ENCODE measurements around the gene LLGL2.

LLGL2 gene

GRCh38 chr17:75490953-75491649, 34.4 kb upstream of the LLGL2 start:
- no peak for DNase-seq (ENCODE audit: low read depth)

GRCh38 chr17:75491680-75492079, 33.8 kb upstream of the LLGL2 start:
- DNase-seq (ENCODE audit: low read depth) = no peak

- no peak for DNase-seq (ENCODE audit: low read depth)
Observed at GRCh38 chr17:75492555-75493168, 32.8 kb upstream of the LLGL2 start.

- DNase-seq (ENCODE audit: low read depth) = no peak
Observed at GRCh38 chr17:75493476-75494129, 31.9 kb upstream of the LLGL2 start.

GRCh38 chr17:75494326-75494877, 31.1 kb upstream of the LLGL2 start:
- DNase-seq (ENCODE audit: low read depth) = no peak

GRCh38 chr17:75496005-75496404, 29.5 kb upstream of the LLGL2 start:
- no peak for DNase-seq (ENCODE audit: low read depth)

- no peak for DNase-seq (ENCODE audit: low read depth)
Observed at GRCh38 chr17:75498039-75498725, 27.3 kb upstream of the LLGL2 start.

- DNase-seq (ENCODE audit: low read depth) = no peak
Observed at GRCh38 chr17:75498726-75499213, 26.7 kb upstream of the LLGL2 start.

GRCh38 chr17:75499313-75500022, 26.0 kb upstream of the LLGL2 start:
- no peak for DNase-seq (ENCODE audit: low read depth)

GRCh38 chr17:75500419-75501216, 24.9 kb upstream of the LLGL2 start:
- no peak for DNase-seq (ENCODE audit: low read depth)

GRCh38 chr17:75501378-75502071, 24.0 kb upstream of the LLGL2 start:
- no peak for DNase-seq (ENCODE audit: low read depth)

- DNase-seq (ENCODE audit: low read depth) = no peak
Observed at GRCh38 chr17:75502072-75502720, 23.3 kb upstream of the LLGL2 start.

- DNase-seq (ENCODE audit: low read depth) = no peak
Observed at GRCh38 chr17:75502721-75503329, 22.7 kb upstream of the LLGL2 start.

GRCh38 chr17:75503337-75503950, 22.1 kb upstream of the LLGL2 start:
- DNase-seq (ENCODE audit: low read depth) = no peak

- DNase-seq (ENCODE audit: low read depth) = no peak
Observed at GRCh38 chr17:75503976-75504346, 21.5 kb upstream of the LLGL2 start.

- no peak for DNase-seq (ENCODE audit: low read depth)
Observed at GRCh38 chr17:75504347-75505151, 20.9 kb upstream of the LLGL2 start.

- no peak for DNase-seq (ENCODE audit: low read depth)
Observed at GRCh38 chr17:75505152-75505409, 20.4 kb upstream of the LLGL2 start.

- no peak for DNase-seq (ENCODE audit: low read depth)
Observed at GRCh38 chr17:75505640-75506039, 19.9 kb upstream of the LLGL2 start.

Measured in T follicular helper cell (primary cell).